HG02571 (cell line): Measurements from ENCODE around the gene PPIP5K2.

ENCODE experiments used
- ATAC-seq: cut with Tn5 transposase; IDR thresholded peaks from one replicate; pipeline ENCODE4 v1.9.1; 2021; ENCODE audit warnings: mild to moderate bottlenecking, moderate library complexity; ENCODE audit not compliant: unreplicated experiment

The PPIP5K2 gene

GRCh38 chr5:103235891-103236290 is 115.8 kb downstream of the PPIP5K2 start:
- no peak for ATAC-seq

- no peak for ATAC-seq
Observed at GRCh38 chr5:103237778-103238177, 117.7 kb downstream of the PPIP5K2 start.

- no peak for ATAC-seq
Observed at GRCh38 chr5:103243665-103244064, 123.6 kb downstream of the PPIP5K2 start.

GRCh38 chr5:103244398-103244797 is 124.3 kb downstream of the PPIP5K2 start:
- no peak for ATAC-seq

GRCh38 chr5:103245761-103246160 is 125.7 kb downstream of the PPIP5K2 start:
- no peak for ATAC-seq

GRCh38 chr5:103247118-103247517 is 127.0 kb downstream of the PPIP5K2 start:
- no peak for ATAC-seq

GRCh38 chr5:103249068-103249467 is 129.0 kb downstream of the PPIP5K2 start:
- no peak for ATAC-seq

GRCh38 chr5:103254921-103255320 is 134.8 kb downstream of the PPIP5K2 start:
- ATAC-seq: no peak

- ATAC-seq: no peak
Observed at GRCh38 chr5:103255691-103256090, 135.6 kb downstream of the PPIP5K2 start.

GRCh38 chr5:103256178-103256577 is 136.1 kb downstream of the PPIP5K2 start:
- no peak for ATAC-seq

- peak; percentile 75 for ATAC-seq
Observed at GRCh38 chr5:103258368-103258956, 138.4 kb downstream of the PPIP5K2 start, which contains the start of gene MACIR. TSS of gene MACIR (plus strand) at chr5:103258763. CDS start at chr5:103275920, 17,157 bp downstream.

GRCh38 chr5:103258957-103259704 is 139.0 kb downstream of the PPIP5K2 start:
- ATAC-seq: peak; percentile 36

- no peak for ATAC-seq
Observed at GRCh38 chr5:103259705-103260355, 139.7 kb downstream of the PPIP5K2 start.

GRCh38 chr5:103260951-103261350 is 140.8 kb downstream of the PPIP5K2 start:
- ATAC-seq: peak; percentile 23
